ENCODE measurements around the gene PLPPR2.
"Not testable (repeated sequence)": the region's sequence is repeated elsewhere in the genome, so short reads cannot be mapped to it uniquely, and the experiment has no call there.

PLPPR2 gene

DNA sequence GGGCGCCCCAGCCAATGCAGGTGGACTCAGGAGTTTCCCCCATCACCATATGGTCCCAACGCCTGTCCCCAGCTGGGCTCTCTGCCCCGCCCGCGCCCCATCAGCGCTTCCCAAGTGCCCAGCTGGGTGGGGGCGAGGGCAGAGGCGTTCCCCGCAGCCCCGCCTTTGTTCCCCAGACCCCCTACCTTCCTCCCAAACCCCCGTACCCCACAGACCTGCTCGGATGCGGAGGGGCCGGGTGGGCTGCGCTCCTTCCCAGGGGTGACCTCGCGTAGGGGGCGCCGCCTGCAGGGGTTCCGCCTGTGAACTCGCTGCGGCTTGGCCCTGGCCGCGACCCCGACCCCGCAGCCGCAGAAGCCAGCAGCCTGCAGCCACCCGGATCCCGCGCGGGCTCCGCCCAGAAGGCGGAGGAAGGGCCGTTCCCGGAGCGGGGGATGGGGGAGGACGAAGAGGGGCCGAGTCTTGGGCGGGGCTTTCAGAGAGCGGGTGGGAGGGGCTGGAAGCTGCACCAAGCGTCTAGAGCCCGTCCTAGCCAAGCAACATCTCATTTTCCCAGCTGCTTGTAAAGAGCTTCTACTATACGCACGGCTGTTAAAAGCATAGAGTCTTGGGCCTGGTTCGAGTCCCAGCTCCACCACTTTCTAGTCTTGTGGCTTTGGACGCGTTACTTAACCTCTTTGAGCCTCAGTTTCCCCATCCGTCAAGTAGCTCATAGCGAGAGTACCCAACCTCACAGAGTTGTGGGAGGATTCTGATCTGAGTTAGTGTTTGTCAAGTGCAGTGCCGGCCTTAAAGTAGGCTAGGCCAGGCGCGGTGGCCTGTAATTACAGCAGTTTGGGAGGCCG lies 15.8 kb upstream of the PLPPR2 start, which contains the start of gene RAB3D:
Gene RAB3D (minus strand): TSS at position 404 of the 845 bp plus-strand sequence. CDS start 2,258 bp downstream, outside the sequence.
- DNase-seq (ENCODE audit: low read depth), result peak; percentile 47

DNA sequence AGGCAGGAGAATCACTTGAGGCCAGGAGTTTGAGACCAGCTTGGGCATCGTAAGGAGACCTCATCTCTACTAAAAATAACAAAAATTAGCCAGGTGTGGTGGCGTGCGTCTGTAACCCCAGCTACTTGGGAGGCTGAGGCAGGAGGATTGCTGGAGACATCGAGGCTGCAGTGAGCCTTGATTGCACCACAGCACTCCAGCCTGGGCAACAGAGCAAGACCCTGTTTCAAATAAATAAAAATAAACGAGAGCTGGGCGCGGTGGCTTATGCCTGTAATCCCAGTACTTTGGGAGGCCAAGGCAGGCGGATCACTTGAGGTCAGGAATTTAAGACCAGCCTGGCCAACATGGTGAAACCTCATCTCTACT lies 15.1 kb upstream of the PLPPR2 start:
- DNase-seq (ENCODE audit: low read depth), result not testable (repeated sequence)

DNA sequence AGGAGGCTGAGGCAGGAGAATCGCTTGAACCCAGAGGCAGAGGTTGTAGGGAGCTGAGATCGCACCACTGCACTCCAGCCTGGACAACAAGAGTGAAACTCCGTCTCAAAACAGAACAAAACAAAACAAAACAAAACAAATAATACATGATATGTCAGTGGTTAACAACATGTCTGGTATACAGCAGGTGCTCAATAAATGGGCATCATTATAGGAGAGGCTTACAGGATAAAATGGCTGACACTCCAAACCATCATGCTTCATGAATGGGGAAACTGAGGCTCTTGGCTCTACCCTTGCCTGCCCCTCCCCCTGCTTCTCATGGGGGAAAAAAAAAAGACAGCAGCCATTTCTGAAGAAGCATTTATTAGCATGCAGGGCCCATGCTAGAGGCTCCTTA lies 12.8 kb upstream of the PLPPR2 start:
- DNase-seq (ENCODE audit: low read depth), result no peak

DNA sequence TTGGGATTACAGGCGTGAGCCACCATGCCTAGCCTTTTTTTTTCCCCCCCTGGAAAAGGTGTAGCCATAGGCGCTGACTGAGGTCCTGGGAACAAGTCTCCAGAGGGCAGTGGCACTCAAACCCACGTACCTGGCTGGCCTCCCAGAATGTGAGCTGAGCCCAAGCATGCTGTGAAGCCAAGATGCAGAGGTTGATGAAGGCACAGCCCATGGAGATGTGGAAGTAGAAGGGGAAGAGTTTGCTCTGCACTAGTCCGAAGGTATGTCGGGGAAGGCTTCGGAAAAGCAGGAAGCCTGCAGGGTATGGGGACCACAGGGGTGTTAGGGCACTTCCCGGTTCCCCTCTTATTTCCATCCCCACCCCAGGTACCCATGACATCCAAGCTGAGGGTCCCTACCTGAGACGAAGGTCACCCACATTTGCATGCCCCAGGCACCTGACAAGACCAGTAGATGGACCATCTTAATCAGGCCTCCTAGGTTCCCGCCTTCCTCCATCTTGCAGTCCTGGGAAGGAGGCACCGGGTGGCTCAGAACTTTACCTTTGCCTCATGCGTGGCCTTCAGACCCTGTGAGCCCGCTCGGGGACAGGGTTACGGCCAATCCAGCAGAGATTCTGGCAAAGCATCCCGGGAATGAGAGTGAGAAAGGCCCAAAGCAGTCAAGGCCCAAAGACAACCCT lies 10.0 kb upstream of the PLPPR2 start:
- no peak for DNase-seq (ENCODE audit: low read depth)

DNA sequence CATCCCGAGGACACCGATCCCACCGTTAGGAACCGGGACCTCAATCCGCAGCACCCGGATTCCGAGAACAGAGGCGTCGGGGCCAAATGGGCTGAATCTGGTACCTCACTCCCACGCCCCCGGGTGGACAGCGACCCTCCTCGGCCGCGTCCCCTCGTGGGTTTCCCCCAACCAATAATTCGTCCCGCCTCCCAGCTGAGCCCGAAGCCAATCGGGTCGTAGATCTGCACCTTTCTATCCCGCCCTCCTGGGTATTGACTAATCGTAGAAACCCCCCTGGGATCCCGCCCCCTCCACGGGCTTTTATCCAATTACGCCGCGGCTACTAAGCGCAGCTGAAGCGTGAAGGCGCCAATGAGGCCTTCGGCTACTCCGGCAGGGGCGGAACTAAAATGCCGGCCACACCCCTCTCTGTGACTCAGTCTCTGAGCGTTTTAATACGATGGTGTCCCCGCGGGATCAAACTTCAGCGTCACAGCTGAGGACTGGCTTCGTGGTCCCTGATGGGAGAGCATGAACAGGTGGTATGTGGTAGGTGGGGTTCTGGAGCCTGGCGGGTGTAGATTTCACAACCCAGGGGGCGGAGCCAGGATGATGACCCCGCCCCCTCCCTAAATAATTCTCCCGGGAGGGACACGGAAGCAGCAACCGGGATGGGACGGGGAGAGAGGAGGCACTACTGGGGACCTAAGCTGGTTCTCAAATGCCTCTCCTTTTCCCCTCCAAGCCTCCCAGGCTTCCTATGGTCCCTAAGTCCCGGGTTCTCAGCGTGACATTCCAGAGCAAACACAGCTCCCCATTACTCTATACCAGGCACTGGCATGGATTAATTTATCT lies 8.9 kb upstream of the PLPPR2 start, which contains the start of the genes CCDC159 and TMEM205:
Gene CCDC159 (plus strand): TSS at position 416 of the 837 bp plus-strand sequence. CDS start 88 bp downstream, at position 504.
Gene TMEM205 (minus strand): TSS at position 165 of the 837 bp plus-strand sequence. CDS start 649 bp downstream, outside the sequence.
- DNase-seq (ENCODE audit: low read depth), result peak; percentile 96

DNA sequence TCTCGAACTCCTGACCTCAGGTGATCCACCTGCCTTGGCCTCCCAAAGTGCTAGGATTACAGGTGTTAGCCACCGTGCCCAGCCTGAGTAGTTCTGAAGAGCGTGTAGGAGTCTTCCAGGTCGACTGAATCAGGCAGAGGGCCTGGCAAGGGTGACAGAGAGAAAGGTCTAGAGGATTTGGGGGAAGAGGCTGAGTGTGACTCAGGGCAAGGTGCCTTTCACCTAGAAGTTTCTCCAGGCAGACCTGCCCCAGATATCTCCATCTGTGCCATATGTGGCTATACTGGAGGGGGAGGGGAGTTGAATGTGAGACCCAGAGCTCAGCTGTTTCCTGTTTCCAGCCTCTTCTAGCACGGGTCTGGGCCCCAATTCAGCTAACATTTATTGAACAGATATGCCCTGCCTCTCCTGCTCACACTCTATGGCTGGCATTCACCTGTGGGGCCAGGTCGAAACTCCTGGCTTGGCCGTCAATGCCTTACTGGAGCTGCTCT lies 7.6 kb upstream of the PLPPR2 start:
- no peak for DNase-seq (ENCODE audit: low read depth)

DNA sequence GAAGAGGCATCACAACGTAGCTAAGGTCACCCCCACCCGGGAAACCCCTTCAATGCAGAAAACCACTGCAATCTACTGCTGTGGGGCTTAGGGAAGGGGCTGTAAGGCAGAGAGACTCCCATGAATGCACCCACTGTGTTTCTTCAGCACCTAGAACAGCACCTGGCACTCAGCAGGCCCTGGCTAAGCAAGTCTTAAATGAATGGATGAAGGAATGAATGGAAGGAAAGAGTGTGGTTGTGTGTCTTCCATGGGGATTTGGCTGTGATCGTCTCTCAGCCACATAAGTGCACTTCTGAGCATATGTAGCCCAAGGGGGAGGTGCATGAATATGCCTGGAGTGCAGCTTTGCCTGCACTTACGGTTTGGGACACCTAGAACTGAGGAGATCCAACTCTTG lies 6.1 kb upstream of the PLPPR2 start:
- DNase-seq (ENCODE audit: low read depth), result no peak

DNA sequence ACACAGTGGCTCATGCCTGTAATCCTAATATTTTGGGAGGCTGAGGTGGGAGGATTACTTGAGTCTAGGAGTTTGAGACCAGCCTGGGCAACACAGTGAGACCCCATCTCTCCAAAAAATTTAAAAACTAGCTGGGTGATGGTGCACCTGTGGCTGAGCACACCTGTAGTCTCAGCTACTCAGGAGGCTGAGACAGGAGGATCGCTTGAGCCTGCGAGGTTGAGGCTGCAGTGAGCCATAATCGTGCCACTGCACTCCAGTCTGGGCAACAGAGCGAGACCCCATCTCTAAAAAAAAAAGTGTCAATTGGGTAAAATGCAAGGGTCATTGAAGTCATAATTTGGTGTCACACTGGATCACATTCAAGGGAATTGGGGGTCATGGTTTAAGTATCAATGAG lies 1.1 kb upstream of the PLPPR2 start:
- DNase-seq (ENCODE audit: low read depth), result not testable (repeated sequence)

DNA sequence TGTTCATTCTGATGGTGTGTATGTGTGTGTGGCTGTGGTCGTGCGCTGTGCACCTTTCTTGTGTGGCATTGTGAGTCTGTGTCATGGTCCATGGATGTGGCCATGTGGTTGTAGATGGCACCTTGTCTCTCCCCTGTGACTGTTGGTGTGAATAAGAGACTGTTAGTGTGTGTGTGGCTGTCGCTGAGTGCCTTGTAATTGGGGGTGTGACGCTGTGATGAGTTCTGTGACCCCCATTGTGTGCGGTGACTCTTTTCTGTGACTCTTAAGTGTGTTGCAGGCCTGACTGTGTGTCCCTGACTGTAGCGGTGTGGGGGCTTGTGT lies 804 bp downstream of the PLPPR2 start:
- no peak for DNase-seq (ENCODE audit: low read depth)

DNA sequence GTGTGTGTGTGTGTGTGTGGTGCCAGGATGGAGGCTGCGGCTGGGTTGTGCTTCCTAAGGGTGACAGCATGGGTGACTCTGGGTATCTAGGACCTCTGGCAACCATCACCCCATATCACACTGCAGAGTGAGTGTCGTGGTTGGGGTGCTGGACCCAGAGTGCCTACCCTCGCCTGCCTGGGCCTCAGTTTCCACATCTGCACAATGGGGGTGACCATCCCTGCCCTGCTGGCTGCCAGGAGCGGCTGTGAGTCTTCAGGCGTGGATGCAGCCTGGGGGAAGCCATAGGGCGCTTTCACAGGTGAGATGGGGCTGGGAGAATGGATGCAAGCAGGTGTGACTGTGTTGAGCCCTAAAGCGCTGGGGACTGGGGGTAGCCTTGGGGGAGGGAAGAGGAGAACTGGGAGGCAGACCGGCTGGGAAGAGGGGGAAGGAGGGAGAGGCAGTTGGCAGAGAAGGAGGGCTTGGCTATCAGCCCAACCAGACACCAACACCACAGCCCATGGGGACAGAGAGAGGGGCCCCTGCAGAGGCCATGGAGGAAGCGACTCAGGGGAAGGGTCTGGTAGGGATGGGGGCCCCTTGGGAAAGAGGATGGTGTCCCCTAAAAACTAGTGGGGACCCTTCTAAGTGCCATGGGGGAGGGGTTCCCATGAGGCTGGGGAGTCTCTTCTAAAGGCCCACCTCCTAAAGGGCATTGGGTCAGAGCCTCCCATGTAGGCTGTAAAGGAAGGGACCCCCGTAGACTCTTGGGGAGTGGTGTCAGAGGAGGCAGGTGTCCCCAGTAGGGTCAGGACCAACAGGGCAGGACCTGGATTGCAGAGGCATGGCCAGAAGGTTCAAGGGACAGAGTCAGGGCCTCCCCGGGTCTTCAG lies 1.7 kb downstream of the PLPPR2 start:
- no peak for DNase-seq (ENCODE audit: low read depth)

DNA sequence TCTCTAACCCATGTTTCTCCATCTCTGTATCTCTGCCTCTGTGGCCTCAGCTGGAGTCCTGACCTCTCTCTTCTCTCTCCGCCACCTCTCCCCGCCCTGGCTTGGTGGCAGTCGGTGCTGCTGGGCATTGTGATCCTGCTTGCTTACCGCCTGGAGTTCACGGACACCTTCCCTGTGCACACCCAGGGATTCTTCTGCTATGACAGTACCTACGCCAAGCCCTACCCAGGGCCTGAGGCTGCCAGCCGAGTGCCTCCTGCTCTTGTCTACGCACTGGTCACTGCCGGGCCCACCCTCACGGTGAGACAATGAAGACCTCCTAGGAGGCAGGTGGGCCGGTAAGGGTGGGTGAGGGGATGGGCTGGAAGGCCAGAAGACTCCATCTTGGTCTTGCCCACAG lies 4.2 kb downstream of the PLPPR2 start:
- no peak for DNase-seq (ENCODE audit: low read depth)

DNA sequence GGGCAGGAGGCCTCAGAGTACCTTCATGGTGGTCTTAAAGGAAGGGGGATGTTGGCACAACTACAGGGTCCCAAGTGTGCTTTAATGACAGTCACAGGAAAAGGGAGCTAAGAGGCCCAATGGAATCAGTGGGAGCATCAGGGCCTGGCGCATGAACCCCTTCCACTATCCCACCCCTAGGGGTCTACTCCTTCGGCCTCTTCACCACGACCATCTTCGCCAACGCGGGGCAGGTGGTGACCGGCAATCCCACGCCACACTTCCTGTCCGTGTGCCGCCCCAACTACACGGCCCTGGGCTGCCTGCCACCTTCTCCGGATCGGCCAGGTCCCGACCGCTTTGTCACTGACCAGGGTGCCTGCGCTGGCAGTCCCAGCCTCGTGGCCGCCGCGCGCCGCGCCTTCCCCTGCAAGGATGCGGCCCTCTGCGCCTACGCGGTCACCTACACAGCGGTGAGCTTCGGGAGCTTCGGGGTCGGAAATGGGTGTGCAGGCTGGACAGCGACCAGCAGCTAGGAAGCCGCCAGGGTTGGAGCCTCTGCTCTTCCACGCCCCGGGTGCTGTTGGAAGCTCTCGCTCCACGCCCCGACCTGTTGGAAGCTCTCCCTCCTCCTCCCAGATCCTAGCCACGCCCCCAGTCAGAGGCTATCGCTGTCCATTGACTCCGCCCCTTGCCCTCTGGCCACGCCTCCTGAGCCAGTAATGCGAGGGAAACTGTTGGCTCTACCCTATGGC lies 6.0 kb downstream of the PLPPR2 start:
- no peak for DNase-seq (ENCODE audit: low read depth)

DNA sequence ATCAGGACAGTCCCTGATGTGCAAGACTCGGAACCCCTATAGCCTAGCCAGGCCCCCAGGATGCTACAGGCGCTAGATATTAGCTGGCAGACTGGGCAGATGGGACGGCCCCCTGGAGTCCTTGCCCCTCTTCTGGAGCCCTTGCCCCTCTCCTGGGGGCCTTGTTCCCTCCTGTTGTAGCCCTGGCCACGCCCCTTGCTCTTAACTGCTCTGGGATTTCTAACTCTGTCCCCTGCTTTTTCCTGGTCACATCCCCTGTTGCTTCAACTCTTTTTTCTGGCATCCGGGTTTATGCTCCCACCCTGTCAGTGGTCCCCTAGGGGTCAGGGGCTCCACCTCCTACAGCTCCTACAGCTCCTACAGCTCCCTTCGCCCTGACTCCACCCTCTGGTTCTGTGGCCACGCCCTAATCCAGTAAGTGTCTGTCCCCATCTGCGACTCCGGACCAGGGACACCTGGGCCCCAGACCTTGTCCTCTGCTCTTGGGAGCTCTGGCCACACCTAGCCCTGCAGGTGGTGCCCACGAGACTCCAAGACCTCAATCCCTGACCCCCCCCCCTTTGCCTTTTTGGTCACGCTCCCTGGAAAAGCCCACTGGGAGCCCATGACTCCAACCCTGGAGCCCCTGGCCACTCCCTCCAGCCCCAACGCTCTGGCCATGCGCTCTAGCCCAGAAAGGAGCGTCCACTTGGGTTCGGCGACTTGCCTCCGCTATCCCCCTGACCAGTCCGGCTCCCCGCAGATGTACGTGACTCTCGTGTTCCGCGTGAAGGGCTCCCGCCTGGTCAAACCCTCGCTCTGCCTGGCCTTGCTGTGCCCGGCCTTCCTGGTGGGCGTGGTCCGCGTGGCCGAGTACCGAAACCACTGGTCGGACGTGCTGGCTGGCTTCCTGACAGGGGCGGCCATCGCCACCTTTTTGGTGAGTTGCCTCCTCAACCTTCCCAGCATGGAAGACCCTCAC lies 6.8 kb downstream of the PLPPR2 start:
- no peak for DNase-seq (ENCODE audit: low read depth)

DNA sequence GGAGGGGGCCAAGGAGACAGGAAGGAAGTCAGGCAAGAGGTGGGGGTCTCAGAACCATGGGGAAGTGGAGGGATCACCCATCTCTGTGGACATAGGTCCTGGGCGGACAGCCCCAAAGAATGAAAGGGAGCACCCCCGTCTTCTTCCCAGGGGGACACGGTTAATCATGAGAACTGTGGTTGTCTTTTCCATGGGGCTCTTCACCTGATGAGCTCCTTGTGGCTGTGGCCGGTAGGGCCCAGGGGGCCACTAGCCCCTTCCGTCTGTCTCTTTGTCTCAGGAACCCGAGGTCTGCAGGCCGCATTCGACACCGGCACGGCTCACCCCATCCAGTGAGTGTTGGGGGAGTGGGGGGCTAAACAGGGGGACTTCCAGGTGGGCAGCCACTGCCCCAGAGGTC lies 8.6 kb downstream of the PLPPR2 start:
- DNase-seq (ENCODE audit: low read depth), result no peak

DNA sequence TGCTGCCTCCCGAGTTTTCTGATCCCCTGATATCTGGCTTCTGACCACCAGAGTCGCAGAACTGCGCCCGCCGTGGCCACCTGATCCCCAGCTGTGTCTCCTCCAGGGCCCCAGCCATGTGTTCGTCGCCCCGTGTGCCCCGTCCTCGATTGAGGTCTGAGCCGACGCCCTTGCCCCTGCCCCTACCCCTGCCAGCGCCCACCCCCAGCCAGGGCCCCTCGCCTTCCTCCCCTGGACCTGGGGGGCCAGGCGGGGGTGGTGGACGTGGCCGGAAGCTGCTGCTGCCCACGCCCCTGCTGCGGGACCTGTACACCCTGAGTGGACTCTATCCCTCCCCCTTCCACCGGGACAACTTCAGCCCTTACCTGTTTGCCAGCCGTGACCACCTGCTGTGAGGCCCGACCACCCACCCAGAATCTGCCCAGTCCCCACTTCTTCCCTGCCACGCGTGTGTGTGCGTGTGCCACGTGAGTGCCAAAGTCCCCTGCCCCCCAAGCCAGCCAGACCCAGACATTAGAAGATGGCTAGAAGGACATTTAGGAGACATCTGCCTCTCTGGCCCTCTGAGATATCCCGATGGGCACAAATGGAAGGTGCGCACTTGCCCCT lies 9.2 kb downstream of the PLPPR2 start:
- DNase-seq (ENCODE audit: low read depth), result no peak

DNA sequence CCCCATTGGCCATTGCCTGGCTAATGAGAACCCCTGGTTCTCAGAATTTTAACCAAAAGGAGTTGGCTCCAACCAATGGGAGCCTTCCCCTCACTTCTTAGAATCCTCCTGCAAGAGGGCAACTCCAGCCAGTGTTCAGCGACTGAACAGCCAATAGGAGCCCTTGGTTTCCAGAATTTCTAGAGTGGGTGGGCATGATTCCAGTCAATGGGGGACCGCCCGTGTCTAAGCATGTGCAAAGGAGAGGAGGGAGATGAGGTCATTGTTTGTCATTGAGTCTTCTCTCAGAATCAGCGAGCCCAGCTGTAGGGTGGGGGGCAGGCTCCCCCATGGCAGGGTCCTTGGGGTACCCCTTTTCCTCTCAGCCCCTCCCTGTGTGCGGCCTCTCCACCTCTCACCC lies 9.7 kb downstream of the PLPPR2 start:
- no peak for DNase-seq (ENCODE audit: low read depth)

DNA sequence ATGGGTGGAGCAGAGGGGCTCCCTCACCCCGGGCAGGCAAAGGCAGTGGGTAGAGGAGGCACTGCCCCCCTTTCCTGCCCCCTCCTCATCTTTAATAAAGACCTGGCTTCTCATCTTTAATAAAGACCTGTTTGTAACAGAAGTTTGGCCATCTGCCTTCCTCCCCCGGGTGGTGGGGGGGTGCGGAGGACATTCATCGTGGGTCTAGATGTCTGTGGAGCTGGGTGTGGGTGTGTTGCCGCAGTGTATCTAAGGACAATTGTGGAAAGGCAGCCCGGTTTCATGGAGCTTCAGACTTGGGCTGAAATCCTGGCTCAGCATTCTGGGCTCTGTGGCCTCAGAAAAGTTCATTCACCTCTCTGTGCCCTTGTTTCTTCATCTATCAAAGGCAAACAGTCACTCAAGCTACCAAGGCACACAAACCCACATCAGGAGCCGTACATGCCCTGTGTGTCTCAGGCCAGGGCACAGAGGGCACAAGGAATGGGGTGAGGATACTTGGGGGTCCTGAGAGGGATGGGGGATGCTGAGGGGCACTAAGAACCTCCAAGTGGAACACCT lies 10.4 kb downstream of the PLPPR2 start:
- no peak for DNase-seq (ENCODE audit: low read depth)

DNA sequence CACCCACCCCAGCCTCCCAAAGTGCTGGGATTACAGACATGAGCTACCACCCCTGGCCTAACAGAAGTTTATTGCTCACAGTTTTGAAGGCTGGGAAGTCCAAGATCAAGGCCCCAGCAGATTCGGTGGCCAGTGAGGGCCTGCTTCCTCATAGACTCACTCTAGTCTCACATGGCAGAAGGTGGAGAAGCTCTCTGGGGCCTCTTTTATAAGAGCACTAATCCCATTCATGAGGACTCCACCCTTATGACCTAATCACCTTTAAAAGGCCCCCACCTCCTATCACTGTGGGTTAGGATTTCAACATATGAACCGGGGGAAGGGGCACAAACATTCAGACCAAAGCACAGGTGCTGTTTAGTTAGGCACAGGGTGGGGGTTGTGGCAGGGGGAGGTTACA lies 12.3 kb downstream of the PLPPR2 start:
- DNase-seq (ENCODE audit: low read depth), result no peak

DNA sequence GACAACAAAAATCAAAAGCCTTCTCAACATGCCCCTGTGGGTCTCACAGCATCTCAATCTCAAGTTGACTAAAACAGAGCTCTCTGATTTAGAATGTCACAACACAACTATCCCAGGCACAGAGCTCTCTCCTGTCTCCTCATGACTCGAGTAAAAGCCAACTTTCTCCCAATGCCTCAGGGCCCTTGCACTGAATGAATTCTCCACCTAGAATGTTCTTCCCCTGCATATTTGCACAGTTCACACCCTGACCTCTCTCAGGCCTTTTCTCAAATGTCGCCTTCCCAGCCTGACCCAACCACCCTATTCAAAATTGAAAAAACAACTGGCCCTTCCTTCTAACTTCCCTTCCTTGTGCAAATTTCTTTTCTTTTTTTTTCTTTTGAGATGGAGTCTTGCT lies 15.5 kb downstream of the PLPPR2 start:
- no peak for DNase-seq (ENCODE audit: low read depth)
